SU-DHL-6 (cell line): ENCODE data around the gene TDRD9.

Experiments
- CTCF ChIP-seq: fragments of 200-600 bp; sonication (generic); IDR thresholded peaks from one replicate; pipeline ENCODE4 v1.5.1; 2017; ENCODE audit warnings: antibody characterized with exemption, mild to moderate bottlenecking, low read length, moderate library complexity; ENCODE audit not compliant: insufficient read depth, poor library complexity, severe bottlenecking
- EZH2phosphoT487 ChIP-seq: fragments of 200-600 bp; sonication (generic), shearing (Covaris generic); conservative IDR thresholded peaks from 2 replicates; pipeline ENCODE4 v1.6.1; 2018; ENCODE audit warnings: mild to moderate bottlenecking, antibody characterized with exemption, low read length, moderate library complexity, mixed read lengths

- TF ChIP-seq CTCF (no peak), EZH2phosphoT487 (no peak)
These were observed 76.6 kb downstream of the TDRD9 start for GRCh38 chr14:104004849-104005248.
